UCSD-AML1 (cell line): ENCODE results near the gene RABEP2.
"Not testable (repeated sequence)": the region's sequence is repeated elsewhere in the genome, so short reads cannot be mapped to it uniquely, and the experiment has no call there.

Source experiments
- DNase-seq: peaks from one replicate; lab custom pipeline; 2025; ENCODE audit not compliant: unreplicated experiment; lab: John Stamatoyannopoulos, UW

RABEP2 gene

GRCh38 chr16:28880589-28880915 lies 44.5 kb downstream of the RABEP2 start:
- no peak for DNase-seq

GRCh38 chr16:28879841-28880588 lies 45.0 kb downstream of the RABEP2 start:
- peak; percentile 84 for DNase-seq

- no peak for DNase-seq
Observed at GRCh38 chr16:28879261-28879840, 45.7 kb downstream of the RABEP2 start.

- no peak for DNase-seq
Observed at GRCh38 chr16:28878083-28878926, 46.7 kb downstream of the RABEP2 start, which contains the start of gene ATP2A1. ATP2A1 (plus strand) TSS chr16:28878488; CDS start chr16:28878672, 184 bp downstream.

- no peak for DNase-seq
Observed at GRCh38 chr16:28877655-28878000, 47.4 kb downstream of the RABEP2 start.

- peak; percentile 32 for DNase-seq
Observed at GRCh38 chr16:28876973-28877654, 47.9 kb downstream of the RABEP2 start.

GRCh38 chr16:28876019-28876659 lies 48.9 kb downstream of the RABEP2 start:
- no peak for DNase-seq

- DNase-seq, result no peak
Observed at GRCh38 chr16:28875134-28876018, 49.7 kb downstream of the RABEP2 start.

GRCh38 chr16:28874406-28874805 lies 50.6 kb downstream of the RABEP2 start:
- no peak for DNase-seq

GRCh38 chr16:28873543-28874201 lies 51.4 kb downstream of the RABEP2 start:
- DNase-seq, result peak; percentile 45

GRCh38 chr16:28872952-28873351 lies 52.1 kb downstream of the RABEP2 start:
- no peak for DNase-seq

GRCh38 chr16:28869201-28869600 lies 55.8 kb downstream of the RABEP2 start:
- no peak for DNase-seq

GRCh38 chr16:28867646-28868045 lies 57.4 kb downstream of the RABEP2 start:
- DNase-seq, result not testable (repeated sequence)

GRCh38 chr16:28867241-28867640 lies 57.8 kb downstream of the RABEP2 start:
- no peak for DNase-seq

- no peak for DNase-seq
Observed at GRCh38 chr16:28866454-28866804, 58.6 kb downstream of the RABEP2 start.

- no peak for DNase-seq
Observed at GRCh38 chr16:28865722-28866453, 59.1 kb downstream of the RABEP2 start.

- no peak for DNase-seq
Observed at GRCh38 chr16:28865001-28865688, 59.9 kb downstream of the RABEP2 start.
